ENCODE measurements around the gene ZDHHC11.

DNA sequence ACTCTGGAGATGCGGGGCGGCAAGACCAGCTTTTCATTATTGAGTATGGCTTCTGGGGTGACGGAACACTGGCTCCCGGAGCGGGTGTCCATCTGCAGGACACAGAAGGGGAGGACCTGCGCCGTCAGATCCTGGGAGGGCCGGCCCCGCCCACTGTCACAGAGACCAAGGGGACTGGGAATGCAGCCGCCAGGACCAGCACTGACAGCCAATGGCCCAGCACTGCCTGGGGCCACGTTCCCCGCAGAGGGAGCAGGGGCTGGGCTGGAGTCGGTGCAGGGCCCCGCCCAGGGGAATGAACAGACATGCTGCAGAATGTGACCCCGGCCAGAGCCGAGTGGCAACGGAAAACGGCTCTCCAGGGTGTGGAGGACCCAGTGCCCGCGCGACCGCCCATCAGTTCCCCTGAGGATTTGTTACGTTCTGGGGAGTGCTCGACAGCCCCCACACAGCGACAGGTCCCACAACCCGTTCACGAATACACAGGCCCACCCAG is at the start of gene ZDHHC11:
- TF ChIP-seq, protein P1, sequence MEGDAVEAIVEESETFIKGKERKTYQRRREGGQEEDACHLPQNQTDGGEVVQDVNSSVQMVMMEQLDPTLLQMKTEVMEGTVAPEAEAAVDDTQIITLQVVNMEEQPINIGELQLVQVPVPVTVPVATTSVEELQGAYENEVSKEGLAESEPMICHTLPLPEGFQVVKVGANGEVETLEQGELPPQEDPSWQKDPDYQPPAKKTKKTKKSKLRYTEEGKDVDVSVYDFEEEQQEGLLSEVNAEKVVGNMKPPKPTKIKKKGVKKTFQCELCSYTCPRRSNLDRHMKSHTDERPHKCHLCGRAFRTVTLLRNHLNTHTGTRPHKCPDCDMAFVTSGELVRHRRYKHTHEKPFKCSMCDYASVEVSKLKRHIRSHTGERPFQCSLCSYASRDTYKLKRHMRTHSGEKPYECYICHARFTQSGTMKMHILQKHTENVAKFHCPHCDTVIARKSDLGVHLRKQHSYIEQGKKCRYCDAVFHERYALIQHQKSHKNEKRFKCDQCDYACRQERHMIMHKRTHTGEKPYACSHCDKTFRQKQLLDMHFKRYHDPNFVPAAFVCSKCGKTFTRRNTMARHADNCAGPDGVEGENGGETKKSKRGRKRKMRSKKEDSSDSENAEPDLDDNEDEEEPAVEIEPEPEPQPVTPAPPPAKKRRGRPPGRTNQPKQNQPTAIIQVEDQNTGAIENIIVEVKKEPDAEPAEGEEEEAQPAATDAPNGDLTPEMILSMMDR (IDR thresholded peaks at IDR 0.05): no peak
- TF ChIP-seq POLR2A (IDR thresholded peaks at IDR 0.05) (no peak), POLR2AphosphoS5 (IDR thresholded peaks at IDR 0.05) (no peak)
